ENCODE data around the gene GALR2.
"Not testable (repeated sequence)": the region's sequence is repeated elsewhere in the genome, so short reads cannot be mapped to it uniquely, and the experiment has no call there.

The GALR2 gene

GRCh38 chr17:76049239-76049638, 25.3 kb upstream of the GALR2 start:
- in situ Hi-C loops (cut with HindIII; ENCODE audit: low pct_ligation_motif_present, low pct_unique_long_range_greater_than_20kb, low sequenced_read_pairs) = no loop called here

GRCh38 chr17:76049836-76050537, 24.6 kb upstream of the GALR2 start:
- DNase-seq = no peak
- in situ Hi-C loops (cut with HindIII; ENCODE audit: low pct_ligation_motif_present, low pct_unique_long_range_greater_than_20kb, low sequenced_read_pairs) = no loop called here

More at GRCh38 chr17:76049239-76049638, 25.3 kb upstream of the GALR2 start:
- no peak for DNase-seq

- DNase-seq = peak; percentile 70
- in situ Hi-C loops (cut with HindIII; ENCODE audit: low pct_ligation_motif_present, low pct_unique_long_range_greater_than_20kb, low sequenced_read_pairs) = no loop called here
These were observed 23.8 kb upstream of the GALR2 start for GRCh38 chr17:76050538-76051467.

- in situ Hi-C loops (cut with HindIII; ENCODE audit: low pct_ligation_motif_present, low pct_unique_long_range_greater_than_20kb, low sequenced_read_pairs) = no loop called here
- peak; percentile 65 for DNase-seq
These were observed 23.0 kb upstream of the GALR2 start for GRCh38 chr17:76051561-76051960.

GRCh38 chr17:76053246-76054111, 21.1 kb upstream of the GALR2 start:
- in situ Hi-C loops (cut with HindIII; ENCODE audit: low pct_ligation_motif_present, low pct_unique_long_range_greater_than_20kb, low sequenced_read_pairs) = no loop called here

GRCh38 chr17:76054112-76054476, 20.5 kb upstream of the GALR2 start:
- in situ Hi-C loops (cut with HindIII; ENCODE audit: low pct_ligation_motif_present, low pct_unique_long_range_greater_than_20kb, low sequenced_read_pairs) = no loop called here

More at GRCh38 chr17:76053246-76054111, 21.1 kb upstream of the GALR2 start:
- DNase-seq = peak; percentile 35

GRCh38 chr17:76056882-76057281, 17.7 kb upstream of the GALR2 start:
- in situ Hi-C loops (cut with HindIII; ENCODE audit: low pct_ligation_motif_present, low pct_unique_long_range_greater_than_20kb, low sequenced_read_pairs) = no loop called here
- DNase-seq = no peak

More at GRCh38 chr17:76054112-76054476, 20.5 kb upstream of the GALR2 start:
- no peak for DNase-seq

- in situ Hi-C loops (cut with HindIII; ENCODE audit: low pct_ligation_motif_present, low pct_unique_long_range_greater_than_20kb, low sequenced_read_pairs); DNase-seq: not testable (repeated sequence)
These were observed 16.3 kb upstream of the GALR2 start for GRCh38 chr17:76058264-76058663.

- in situ Hi-C loops (cut with HindIII; ENCODE audit: low pct_ligation_motif_present, low pct_unique_long_range_greater_than_20kb, low sequenced_read_pairs) = no loop called here
- no peak for DNase-seq
These were observed 10.6 kb upstream of the GALR2 start for GRCh38 chr17:76063875-76064546.

GRCh38 chr17:76065775-76066174, 8.8 kb upstream of the GALR2 start:
- in situ Hi-C loops (cut with HindIII; ENCODE audit: low pct_ligation_motif_present, low pct_unique_long_range_greater_than_20kb, low sequenced_read_pairs) = no loop called here
- no peak for DNase-seq

GRCh38 chr17:76071531-76072147, 2.9 kb upstream of the GALR2 start:
- in situ Hi-C loops (cut with HindIII; ENCODE audit: low pct_ligation_motif_present, low pct_unique_long_range_greater_than_20kb, low sequenced_read_pairs) = no loop called here
- DNase-seq = no peak

GRCh38 chr17:76072148-76072858, 2.3 kb upstream of the GALR2 start, which contains the start of gene SRP68:
Gene SRP68, minus strand, starts transcription at chr17:76072517. Its CDS starts 26 bp downstream, at chr17:76072491.
- in situ Hi-C loops (cut with HindIII; ENCODE audit: low pct_ligation_motif_present, low pct_unique_long_range_greater_than_20kb, low sequenced_read_pairs) = no loop called here
- peak; percentile 94 for DNase-seq

- DNase-seq = peak; percentile 35
- in situ Hi-C loops (cut with HindIII; ENCODE audit: low pct_ligation_motif_present, low pct_unique_long_range_greater_than_20kb, low sequenced_read_pairs) = no loop called here
These were observed 974 bp downstream of the GALR2 start for GRCh38 chr17:76075364-76076145.

GRCh38 chr17:76076146-76076764, 1.7 kb downstream of the GALR2 start:
- in situ Hi-C loops (cut with HindIII; ENCODE audit: low pct_ligation_motif_present, low pct_unique_long_range_greater_than_20kb, low sequenced_read_pairs) = no loop called here
- no peak for DNase-seq

- DNase-seq = no peak
- in situ Hi-C loops (cut with HindIII; ENCODE audit: low pct_ligation_motif_present, low pct_unique_long_range_greater_than_20kb, low sequenced_read_pairs) = no loop called here
These were observed 2.4 kb downstream of the GALR2 start for GRCh38 chr17:76076765-76077583.
